Astrocyte (in vitro differentiated cells and primary cell): ENCODE measurements around the gene GREM1. TPM values are rescaled to one million over a fixed set of nuclear protein-coding genes. Genes with fewer than 3 reads are reported as not detected.

Source experiments
- DNase-seq: peaks from one replicate; pipeline ENCODE4 v3.0.0-alpha.2; 2010; ENCODE audit warnings: low read depth
- FAIRE-seq: peaks from 2 replicates; lab custom pipeline; 2011; peaks lifted over from hg19 to GRCh38; lab: Jason Lieb, UNC
- H2AFZ ChIP-seq: 2 replicates; pipeline ENCODE4 v1.6.0; 2012; ENCODE audit warnings: low read depth, low read length, inconsistent platforms
- H3K27ac ChIP-seq: 2 replicates; pipeline ENCODE4 v1.5.1; 2011; ENCODE audit warnings: low read depth, low read length, inconsistent platforms
- H3K27me3 ChIP-seq: 2 replicates; pipeline ENCODE4 v1.6.0; 2011; ENCODE audit warnings: low read length, inconsistent platforms; ENCODE audit not compliant: insufficient read depth
- H3K36me3 ChIP-seq: 2 replicates; pipeline ENCODE4 v1.5.1; 2011; ENCODE audit warnings: low read length, inconsistent platforms; ENCODE audit not compliant: insufficient read depth
- H3K4me1 ChIP-seq: 2 replicates; pipeline ENCODE4 v1.5.1; 2011; ENCODE audit warnings: low read length, inconsistent platforms; ENCODE audit not compliant: insufficient read depth
- H3K4me2 ChIP-seq: 2 replicates; pipeline ENCODE4 v1.6.0; 2012; ENCODE audit warnings: low read length, inconsistent platforms
- H3K4me3 ChIP-seq: 2 replicates; pipeline ENCODE4 v1.5.1; 2011; ENCODE audit warnings: low read depth, mild to moderate bottlenecking, low read length, inconsistent platforms; ENCODE audit not compliant: insufficient read depth
- H3K79me2 ChIP-seq: 2 replicates; pipeline ENCODE4 v1.6.0; 2012; ENCODE audit warnings: mild to moderate bottlenecking, low read length, inconsistent platforms; ENCODE audit not compliant: insufficient read depth
- H3K9ac ChIP-seq: 2 replicates; pipeline ENCODE4 v1.6.0; 2012; ENCODE audit warnings: mild to moderate bottlenecking, low read length, inconsistent platforms
- H3K9me3 ChIP-seq: 2 replicates; pipeline ENCODE4 v1.5.1; 2012; ENCODE audit warnings: low read depth, mild to moderate bottlenecking, low read length, inconsistent platforms; ENCODE audit not compliant: insufficient read depth
- H4K20me1 ChIP-seq: 2 replicates; pipeline ENCODE4 v1.6.0; 2012; ENCODE audit warnings: low read length, inconsistent platforms; ENCODE audit not compliant: insufficient read depth
- H3K27ac Mint-ChIP-seq: one replicate; pipeline ENCODE4 v1.8.0; 2021; ENCODE audit warnings: mild to moderate bottlenecking, mixed read lengths; ENCODE audit not compliant: unreplicated experiment
- H3K27me3 Mint-ChIP-seq: one replicate; pipeline ENCODE4 v1.8.0; 2021; ENCODE audit warnings: low read depth, mixed read lengths; ENCODE audit not compliant: unreplicated experiment
- H3K36me3 Mint-ChIP-seq: one replicate; pipeline ENCODE4 v1.8.0; 2021; ENCODE audit warnings: low read depth, mixed read lengths; ENCODE audit not compliant: unreplicated experiment
- H3K4me1 Mint-ChIP-seq: one replicate; pipeline ENCODE4 v1.8.0; 2021; ENCODE audit warnings: low read depth, mixed read lengths; ENCODE audit not compliant: unreplicated experiment
- H3K4me3 Mint-ChIP-seq: one replicate; pipeline ENCODE4 v1.8.0; 2021; ENCODE audit warnings: mild to moderate bottlenecking, moderate library complexity, mixed read lengths; ENCODE audit not compliant: unreplicated experiment
- H3K9me3 Mint-ChIP-seq: one replicate; pipeline ENCODE4 v1.8.0; 2021; ENCODE audit warnings: mild to moderate bottlenecking, mixed read lengths; ENCODE audit not compliant: unreplicated experiment
- CTCF ChIP-seq: IDR thresholded peaks from 2 replicates; pipeline ENCODE4 v1.5.1; 2011; ENCODE audit warnings: low read depth, mild to moderate bottlenecking, inconsistent platforms, low read length, moderate library complexity; ENCODE audit not compliant: insufficient read depth
- EZH2 ChIP-seq: IDR thresholded peaks from 2 replicates; pipeline ENCODE4 v1.6.1; 2012; ENCODE audit warnings: mild to moderate bottlenecking, low read length, inconsistent platforms; ENCODE audit not compliant: insufficient read depth
- total RNA-seq: library from RNA; stranded (reverse); gene quantifications from 2 replicates; pipeline ENCODE4 v1.2.1, GENCODE V29; 2021

Gene GREM1
- total RNA-seq, 1 donor from 2014 or later, result 112 TPM

DNA sequence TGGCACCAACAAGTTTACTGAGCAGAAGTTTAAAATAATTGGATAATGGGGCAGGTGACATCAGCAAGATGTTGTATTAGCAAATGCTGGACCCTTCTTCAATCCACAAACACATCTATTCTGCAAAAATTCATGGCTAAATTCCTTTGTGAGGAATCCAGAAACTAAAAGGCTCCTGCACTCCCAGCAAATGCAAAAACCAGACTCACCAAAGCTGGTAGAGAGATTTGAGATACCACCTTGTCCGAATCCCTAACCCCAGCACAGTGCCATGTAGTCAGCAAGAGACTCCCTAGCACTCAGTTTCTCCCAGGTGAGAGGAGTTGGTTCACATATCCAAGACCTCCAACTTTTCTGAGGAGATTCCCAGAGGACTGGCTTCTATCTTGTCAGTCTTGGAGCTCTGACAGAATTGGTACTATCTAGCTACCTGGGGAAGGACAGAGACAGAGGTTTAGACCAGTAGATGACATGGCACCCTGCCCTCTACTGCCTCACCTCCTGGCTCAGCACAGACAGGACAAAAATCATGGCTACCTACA is 21.8 kb downstream of the GREM1 start:
- Histone ChIP-seq H2AFZ (no peak overlapping the region), H3K27me3 (no peaks in the 10 kb centered on the region), H3K4me1 (no peaks in the 10 kb centered on the region), H3K27ac (no peak overlapping the region), H3K9ac (no peak overlapping the region), H3K9me3 (no peaks in the 10 kb centered on the region), H3K36me3 (peaks cover 8% of the 10 kb centered on the region), H3K4me2 (no peak overlapping the region), H4K20me1 (no peaks in the 10 kb centered on the region), H3K4me3 (no peak overlapping the region), H3K79me2 (no peaks in the 10 kb centered on the region)
- Mint-ChIP-seq H3K4me1 (peaks cover 8% of the 10 kb centered on the region), H3K9me3 (peaks cover 5% of the 10 kb centered on the region), H3K36me3 (peaks cover 3% of the 10 kb centered on the region), H3K27ac (no peak overlapping the region), H3K4me3 (no peak overlapping the region), H3K27me3 (no peaks in the 10 kb centered on the region)
- DNase-seq (no peak), FAIRE-seq (no peak)
- no peak for TF ChIP-seq CTCF

- Histone ChIP-seq H3K9ac (no peak overlapping the region), H3K79me2 (no peaks in the 10 kb centered on the region), H3K27me3 (no peaks in the 10 kb centered on the region), H3K4me2 (no peak overlapping the region), H3K36me3 (no peaks in the 10 kb centered on the region), H2AFZ (no peak overlapping the region), H4K20me1 (no peaks in the 10 kb centered on the region), H3K4me3 (no peak overlapping the region), H3K9me3 (no peaks in the 10 kb centered on the region), H3K4me1 (no peaks in the 10 kb centered on the region), H3K27ac (no peak overlapping the region)
- Mint-ChIP-seq H3K4me3 (no peak overlapping the region), H3K9me3 (peaks cover 6% of the 10 kb centered on the region), H3K27ac (no peak overlapping the region), H3K4me1 (peaks cover 22% of the 10 kb centered on the region), H3K36me3 (no peaks in the 10 kb centered on the region), H3K27me3 (no peaks in the 10 kb centered on the region)
- FAIRE-seq (peak; percentile 72), DNase-seq (no peak)
- TF ChIP-seq EZH2 (no peak), CTCF (no peak)
Observed at GRCh38 chr15:32743411-32744140, 25.8 kb downstream of the GREM1 start.
